ENCODE results near the gene RRP1B.
A peak's percentile ranks its signal among the peaks of the same experiment; 100 is the strongest.

The RRP1B gene

GRCh38 chr21:43728467-43729390 is 69.4 kb downstream of the RRP1B start:
- DNase-seq = no peak

- no peak for DNase-seq
Observed at GRCh38 chr21:43731476-43731875, 72.1 kb downstream of the RRP1B start.

- peak; percentile 89 to 91 for DNase-seq
Observed at GRCh38 chr21:43731891-43732711, 72.7 kb downstream of the RRP1B start.

- no peak for DNase-seq
Observed at GRCh38 chr21:43733060-43733459, 73.7 kb downstream of the RRP1B start.

- DNase-seq = peak in 1 of 2 experiments; percentile 45
Observed at GRCh38 chr21:43733529-43734071, 74.2 kb downstream of the RRP1B start.

GRCh38 chr21:43734131-43734927 is 75.0 kb downstream of the RRP1B start:
- DNase-seq = no peak

GRCh38 chr21:43734928-43735229 is 75.5 kb downstream of the RRP1B start:
- DNase-seq = no peak

- no peak for DNase-seq
Observed at GRCh38 chr21:43735236-43736091, 76.1 kb downstream of the RRP1B start.

- no peak for DNase-seq
Observed at GRCh38 chr21:43736224-43736883, 77.0 kb downstream of the RRP1B start.

GRCh38 chr21:43737158-43737950 is 78.0 kb downstream of the RRP1B start:
- no peak for DNase-seq

- no peak for DNase-seq
Observed at GRCh38 chr21:43739621-43740435, 80.5 kb downstream of the RRP1B start.

GRCh38 chr21:43740497-43741156 is 81.3 kb downstream of the RRP1B start:
- no peak for DNase-seq

GRCh38 chr21:43741423-43742096 is 82.2 kb downstream of the RRP1B start:
- DNase-seq = no peak

GRCh38 chr21:43743947-43744346 is 84.6 kb downstream of the RRP1B start:
- DNase-seq = no peak

- DNase-seq = no peak
Observed at GRCh38 chr21:43744725-43745124, 85.4 kb downstream of the RRP1B start.

Data from NCI-H446 (cell line).